ENCODE measurements around the gene C15orf39.

The C15orf39 gene

DNA sequence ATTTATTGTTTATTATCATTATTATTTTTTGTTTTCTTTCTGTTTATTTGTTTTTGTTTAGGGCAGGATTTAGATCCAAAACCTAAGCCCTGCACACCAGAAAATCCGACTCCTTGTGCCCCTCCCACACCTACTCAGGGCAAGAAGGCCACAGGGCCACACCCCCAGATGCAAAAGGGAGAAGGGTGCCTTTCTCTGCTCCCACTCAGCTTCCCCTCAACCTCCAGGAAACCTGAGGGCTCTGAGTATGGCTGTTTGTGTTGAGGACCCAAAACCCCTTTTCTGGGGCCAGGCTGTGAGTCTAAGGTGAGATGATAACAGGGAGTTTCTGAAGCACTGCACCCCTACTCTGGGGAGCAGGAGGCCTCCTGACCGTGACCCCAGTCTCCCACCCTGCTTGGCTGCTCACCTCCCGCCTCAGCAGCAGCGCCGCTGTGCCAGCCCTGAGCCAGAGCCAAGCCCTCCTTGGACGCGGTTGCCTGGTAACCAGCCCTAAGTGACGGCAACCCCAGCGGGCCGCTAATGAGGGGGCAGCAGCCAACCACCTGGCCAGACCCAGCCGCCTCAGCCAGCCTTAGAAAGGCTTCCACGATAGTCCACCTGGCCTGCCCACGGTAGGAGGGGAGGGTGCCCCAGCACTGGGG lies 6.4 kb upstream of the C15orf39 start:
- in situ Hi-C loops (cut with MboI; ENCODE audit: low sequenced_read_pairs) = no loop called here

DNA sequence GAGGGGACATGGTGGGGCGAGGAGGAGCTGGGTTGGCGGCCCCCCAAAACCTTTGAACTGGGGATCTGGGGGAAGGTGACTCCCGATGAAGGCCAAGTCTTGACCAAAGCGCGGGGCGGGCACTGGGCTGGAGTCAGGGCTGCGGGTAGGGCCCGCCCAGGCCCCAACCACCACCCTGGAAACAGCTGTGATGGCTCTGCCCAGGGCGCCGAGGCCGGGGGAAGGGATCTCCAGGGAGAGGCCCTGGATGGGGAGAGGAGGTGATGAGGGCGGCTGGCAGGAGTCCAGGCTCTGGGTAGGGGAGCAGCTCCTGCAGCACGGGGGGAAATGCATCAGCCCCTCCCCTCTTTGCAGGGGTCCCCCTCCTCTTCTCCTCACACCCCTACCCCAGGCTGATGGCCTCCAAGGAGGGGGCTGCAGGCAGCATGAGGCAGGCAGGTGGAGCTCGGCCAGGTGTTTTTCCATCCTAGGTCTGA lies 5.9 kb upstream of the C15orf39 start:
- in situ Hi-C loops (cut with MboI; ENCODE audit: low sequenced_read_pairs) = no loop called here

DNA sequence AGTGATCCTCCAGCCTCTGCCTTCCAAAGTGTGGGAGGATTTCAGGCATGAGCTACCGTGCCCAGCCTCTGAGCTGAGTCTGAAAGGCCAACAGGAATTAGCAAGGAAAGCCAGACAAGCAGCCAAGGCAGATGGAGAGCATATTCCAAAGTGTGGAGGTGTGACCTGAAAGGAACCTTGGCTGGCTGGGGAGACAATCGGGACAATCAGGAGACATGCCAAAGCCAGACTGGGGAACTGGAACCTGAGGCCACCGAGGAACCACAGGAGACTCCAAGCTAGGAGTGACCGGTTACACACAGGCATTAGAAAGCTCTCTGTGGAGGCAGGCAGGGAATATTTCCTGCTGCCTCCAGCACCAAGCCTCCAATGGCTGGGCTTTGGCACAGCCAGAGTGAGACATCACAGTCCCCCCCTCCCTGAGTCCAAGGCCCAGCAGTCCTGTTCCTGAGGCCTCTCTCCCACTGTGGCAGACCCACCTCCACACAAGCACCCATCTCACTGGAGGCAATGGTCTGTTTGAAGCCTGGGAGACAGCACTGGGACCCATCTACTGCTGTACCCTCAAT lies 4.5 kb upstream of the C15orf39 start:
- in situ Hi-C loops (cut with MboI; ENCODE audit: low sequenced_read_pairs) = no loop called here

DNA sequence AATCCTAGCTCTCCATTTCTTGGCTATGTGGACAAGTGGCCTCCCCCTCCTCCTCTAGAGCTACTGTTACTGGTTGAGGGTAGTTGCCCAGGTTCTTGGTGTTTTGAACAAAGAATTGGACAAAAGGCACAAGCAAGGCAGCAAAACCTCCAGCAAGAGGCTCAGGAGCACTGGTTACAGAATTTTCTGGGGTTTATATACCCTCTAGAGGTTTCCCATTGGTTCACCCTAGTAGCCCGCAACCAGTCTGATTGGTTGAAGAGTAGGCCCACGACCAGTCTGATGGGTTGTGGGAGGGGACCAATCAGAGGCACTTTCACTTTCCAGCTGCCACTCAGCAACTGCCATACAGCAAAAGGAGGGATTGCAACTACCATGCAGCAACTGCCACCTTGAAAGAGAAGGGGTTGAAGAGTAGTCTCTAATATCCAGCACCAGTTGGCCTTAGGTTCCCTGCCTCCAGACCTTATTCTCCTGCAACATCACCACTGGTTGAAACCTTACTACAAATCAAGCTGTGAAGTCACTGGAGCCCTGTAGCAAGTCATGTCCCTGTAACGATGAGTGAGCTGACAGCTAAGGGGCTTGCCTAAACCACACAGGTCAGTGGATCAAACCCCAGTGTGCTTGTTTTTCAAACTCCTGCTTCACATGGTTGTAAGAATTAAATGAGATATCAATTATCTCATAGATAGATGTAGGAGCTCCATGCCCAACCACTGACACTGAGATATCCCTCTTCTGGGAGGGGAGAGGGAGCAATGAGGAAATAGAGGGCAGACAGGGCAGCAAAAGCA lies 2.9 kb upstream of the C15orf39 start:
- in situ Hi-C loops (cut with MboI; ENCODE audit: low sequenced_read_pairs) = no loop called here

DNA sequence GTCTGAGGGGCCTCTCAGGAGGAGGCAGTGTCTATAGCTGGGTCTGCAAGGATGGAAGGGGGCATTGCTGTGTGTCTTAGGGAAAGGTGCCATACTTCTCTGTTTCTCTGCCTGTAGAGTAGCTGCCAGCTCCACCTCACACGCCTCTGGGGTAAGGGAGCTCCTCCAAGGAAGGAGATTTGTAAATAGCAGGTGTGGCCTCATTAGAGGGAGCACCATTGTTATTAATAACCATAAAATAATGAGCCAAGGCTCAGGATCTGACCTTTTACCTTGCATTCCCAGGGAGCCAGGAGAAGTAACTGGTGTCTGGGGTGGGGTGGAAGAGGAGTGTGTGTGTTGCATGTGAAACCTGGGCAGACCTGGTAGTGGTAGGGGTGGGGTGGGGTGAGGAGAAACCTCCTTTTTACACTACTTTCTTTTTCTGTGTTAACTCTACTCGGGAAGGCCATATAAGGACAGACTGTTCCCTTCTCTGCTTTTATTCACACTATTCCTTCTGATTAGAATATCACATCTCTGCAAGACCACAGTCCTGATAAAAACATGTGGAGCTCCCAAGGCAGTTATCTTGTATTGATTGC lies 2.2 kb upstream of the C15orf39 start:
- in situ Hi-C loops (cut with MboI; ENCODE audit: low sequenced_read_pairs) = no loop called here

DNA sequence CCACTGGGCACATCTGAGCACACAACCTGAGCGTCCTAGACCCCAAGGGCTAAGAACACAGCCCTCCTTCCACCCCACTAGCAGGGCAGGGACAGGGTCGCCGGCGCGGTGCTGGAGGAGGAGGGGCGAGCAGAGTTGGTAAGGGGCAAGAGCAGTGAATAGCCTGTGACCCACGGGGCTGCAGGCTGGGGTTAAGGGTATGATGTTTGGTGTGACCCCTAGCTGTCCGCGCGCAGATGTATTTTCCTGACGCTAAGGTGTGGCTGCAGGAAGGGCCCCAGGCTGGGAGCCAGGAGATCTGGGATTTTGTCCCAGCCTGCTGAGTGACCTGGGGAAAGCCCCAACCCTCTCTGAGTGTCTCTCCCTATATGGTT lies 1.3 kb upstream of the C15orf39 start:
- in situ Hi-C loops (cut with MboI; ENCODE audit: low sequenced_read_pairs) = loop anchor here (5.0 to 10.0 kb wide), 2 partner anchors 76 to 173 kb away; no protein-coding TSS in a partner anchor

DNA sequence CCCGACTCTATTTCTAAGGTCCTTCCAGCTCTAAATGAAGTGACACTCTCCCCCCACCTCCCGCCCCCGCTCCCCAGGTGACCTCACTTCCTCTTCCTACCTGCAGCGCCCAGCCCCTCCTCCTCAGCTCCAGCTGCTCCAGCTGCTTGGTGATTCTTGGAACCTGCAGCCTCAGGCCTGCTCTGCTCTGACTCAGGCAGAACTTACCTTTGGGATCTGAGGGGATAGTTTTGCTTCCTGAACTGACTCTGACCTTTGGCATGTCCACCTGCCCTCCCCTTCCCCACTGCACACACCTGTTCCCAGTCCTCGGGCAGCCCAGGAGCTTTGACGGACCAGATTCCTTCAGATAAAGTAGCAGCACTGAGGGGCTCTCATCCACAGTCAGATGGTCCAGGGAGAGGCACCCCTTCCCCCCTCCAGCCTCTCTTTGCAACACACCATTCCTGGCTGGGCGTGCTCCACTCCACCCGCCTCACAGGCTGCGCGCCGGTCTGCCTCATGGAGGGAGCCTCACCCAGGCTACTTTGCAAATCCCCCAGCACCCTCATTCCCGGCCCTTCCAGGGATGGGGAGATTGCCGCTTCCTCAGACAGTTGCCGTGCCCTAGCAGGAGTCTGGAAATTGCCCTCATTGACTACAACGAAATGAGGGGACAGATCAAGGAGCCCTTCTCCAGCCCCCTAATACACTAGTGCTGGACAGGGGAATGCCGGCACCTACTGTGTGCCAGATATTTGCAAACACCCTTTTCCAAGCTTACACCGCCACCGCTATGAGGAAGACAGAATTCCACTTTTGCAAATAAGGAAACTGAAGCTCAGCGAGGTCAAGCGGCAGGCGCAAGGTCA lies 692 bp upstream of the C15orf39 start:
- in situ Hi-C loops (cut with MboI; ENCODE audit: low sequenced_read_pairs) = loop anchor here (5.0 to 10.0 kb wide), 2 partner anchors 76 to 174 kb away; no protein-coding TSS in a partner anchor

DNA sequence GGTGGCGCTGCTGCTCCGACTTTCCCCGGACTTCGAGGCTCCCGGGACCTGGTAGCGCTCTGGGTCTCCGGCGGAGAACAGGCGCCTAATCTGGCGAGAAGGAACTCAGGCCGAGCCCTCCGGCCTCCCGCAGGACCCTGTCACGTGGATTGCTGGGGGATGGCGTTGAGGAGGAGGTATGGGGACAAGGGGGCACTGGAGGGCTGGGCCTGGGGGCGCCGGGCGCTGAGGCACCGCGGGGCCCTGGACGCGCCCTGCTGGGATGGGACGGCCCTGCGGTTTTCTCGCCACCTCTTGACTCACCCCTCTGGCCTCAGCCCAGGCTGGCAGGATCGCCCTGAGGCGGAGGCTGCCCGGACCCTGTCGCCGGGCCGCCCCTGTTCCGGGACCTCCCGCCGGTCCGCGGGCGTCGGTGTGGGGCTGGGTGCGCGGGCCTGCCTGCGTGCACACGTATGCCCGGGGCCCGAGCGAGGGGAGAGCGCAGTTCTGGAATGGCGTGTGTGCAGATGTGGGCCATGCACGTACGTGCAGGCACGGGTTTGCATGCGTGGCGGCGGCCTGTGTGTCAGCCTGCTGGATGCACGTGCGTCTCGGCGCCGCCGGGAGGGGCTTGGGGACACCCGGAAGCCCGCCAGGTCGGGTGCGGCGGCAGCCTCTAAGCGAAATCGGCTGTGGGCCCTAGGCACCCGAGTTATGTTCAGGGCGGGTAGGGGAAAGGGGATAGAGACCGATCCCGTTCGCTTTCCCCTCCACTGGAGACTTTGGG lies 752 bp downstream of the C15orf39 start:
- in situ Hi-C loops (cut with MboI; ENCODE audit: low sequenced_read_pairs) = loop anchor here (5.0 to 10.0 kb wide), 2 partner anchors 78 to 175 kb away; no protein-coding TSS in a partner anchor

DNA sequence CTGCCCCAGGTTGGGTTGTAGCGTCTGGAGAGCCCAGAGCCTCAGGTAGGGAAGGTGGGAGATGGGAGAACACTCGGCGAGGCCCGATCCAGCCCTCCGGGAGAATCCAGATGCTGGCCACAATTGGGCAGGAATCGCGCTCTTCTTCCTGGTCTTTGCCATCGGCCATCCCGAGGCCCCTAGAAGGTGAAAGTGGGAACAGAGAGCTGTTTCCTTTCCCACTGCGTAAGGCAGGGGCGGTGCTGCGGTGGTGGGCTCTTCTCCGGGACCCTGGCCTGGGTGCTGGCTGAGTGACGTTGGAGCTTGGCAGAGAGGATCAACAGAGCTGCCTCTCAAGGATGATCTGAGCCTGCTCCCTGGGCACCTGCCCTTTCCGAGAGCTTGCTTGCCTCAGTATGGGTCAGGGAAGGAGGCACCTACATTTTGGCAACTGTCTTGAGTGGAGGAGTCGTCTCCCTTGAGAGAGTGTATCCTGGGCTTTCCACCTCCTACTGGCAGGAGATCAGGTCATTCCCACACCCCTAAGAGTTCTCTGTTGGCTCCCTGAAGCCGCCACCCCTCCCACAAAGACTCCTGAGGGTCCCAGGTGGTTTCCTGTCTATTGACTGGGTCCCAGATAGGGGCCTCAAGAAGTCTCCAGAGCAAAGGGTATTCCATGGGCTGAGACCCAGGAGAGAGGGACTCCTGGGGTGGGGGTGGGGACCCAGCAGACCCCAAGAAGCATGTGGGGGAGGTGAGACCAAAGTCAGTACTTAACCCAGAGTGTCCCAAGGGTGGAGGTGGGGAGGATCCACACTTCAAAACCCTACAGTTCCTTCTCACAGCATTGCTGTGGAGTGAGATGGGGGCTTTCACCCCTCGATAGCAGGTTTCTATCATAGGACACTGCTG lies 1.6 kb downstream of the C15orf39 start:
- in situ Hi-C loops (cut with MboI; ENCODE audit: low sequenced_read_pairs) = loop anchor here (5.0 to 10.0 kb wide), 2 partner anchors 78 to 176 kb away; no protein-coding TSS in a partner anchor

DNA sequence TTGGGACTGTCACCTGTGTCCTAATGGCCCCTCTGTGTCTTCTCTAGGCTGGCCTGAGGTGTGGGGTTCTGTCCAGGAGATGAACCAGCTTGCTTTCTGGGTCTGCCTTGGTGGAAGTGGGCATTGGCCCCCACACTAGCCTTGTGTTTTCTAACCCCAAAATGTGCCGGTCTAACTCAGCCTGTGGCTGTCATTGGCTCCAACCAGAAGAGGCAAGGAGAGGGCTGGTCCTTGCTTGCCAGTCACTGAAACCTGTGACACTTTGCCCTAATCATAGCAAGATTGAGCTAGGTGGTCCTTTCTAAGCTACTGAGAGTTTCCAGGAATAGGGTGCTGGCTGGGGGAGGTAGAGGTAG lies 2.2 kb downstream of the C15orf39 start:
- in situ Hi-C loops (cut with MboI; ENCODE audit: low sequenced_read_pairs) = loop anchor here (5.0 to 10.0 kb wide), 2 partner anchors 79 to 177 kb away; no protein-coding TSS in a partner anchor

DNA sequence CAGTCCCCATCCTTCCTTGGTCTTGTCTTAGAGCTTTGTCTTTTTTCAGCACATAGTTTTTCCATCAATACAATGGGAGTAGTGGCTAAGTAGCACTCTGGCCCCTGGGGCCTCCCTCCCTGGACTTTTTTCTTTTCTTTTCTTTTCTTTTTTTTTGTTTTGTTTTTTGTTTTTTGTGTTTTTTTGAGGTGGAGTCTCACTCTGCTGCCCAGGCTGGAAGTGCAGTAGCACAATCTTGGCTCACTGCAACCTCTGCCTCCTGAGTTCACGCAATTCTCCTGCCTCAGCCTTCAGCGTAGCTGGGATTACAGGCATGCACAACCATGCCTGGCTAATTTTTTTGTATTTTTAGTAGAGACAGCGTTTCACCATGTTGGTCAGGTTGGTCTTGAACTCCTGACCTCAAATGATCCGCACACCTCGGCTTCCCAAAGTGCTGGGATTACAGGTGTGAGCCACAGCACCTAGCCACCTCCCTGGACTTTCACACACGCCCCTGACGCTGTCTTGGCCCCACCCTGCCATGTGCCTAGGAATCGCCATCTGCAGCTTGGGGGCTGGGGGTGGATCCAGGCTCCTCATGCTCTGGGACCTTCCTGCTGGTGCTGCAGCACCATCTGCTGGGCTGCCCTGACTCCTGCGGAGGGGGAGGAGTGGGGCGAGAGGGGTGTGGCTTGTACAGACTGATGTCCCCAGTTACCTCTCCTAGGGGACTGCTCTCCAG lies 2.8 kb downstream of the C15orf39 start:
- in situ Hi-C loops (cut with MboI; ENCODE audit: low sequenced_read_pairs) = loop anchor here (5.0 to 10.0 kb wide), 2 partner anchors 80 to 177 kb away; no protein-coding TSS in a partner anchor

DNA sequence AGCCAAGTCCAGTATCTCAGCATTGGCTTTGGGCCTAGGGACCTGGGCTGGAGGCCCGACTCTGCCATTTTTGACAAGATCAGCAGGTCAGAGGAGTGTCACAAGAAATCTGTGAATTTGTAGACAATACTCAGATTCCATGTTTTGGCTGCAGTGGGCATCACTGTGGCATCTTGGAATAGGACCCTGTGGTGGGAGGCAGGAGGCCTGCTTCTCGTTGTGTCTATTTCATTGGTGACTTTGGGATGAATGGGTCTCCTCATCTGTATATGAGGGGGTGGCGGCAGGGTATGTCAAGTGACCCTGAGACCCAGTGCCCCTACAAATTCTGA lies 3.3 kb downstream of the C15orf39 start:
- in situ Hi-C loops (cut with MboI; ENCODE audit: low sequenced_read_pairs) = loop anchor here (10.0 kb wide), 1 partner anchor 80 kb away; no protein-coding TSS in a partner anchor

DNA sequence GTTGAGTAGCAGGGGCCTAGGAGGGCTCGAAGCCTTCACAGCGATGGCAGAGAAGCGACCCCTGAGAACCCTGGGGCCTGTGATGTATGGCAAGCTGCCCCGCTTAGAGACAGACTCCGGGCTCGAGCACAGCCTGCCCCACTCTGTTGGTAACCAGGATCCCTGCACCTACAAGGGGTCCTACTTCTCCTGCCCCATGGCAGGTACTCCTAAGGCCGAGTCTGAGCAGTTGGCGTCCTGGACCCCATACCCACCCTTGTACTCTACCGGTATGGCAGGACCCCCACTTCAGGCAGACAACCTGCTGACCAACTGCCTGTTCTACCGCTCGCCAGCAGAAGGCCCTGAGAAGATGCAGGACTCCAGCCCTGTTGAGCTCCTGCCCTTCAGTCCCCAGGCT lies 4.3 kb downstream of the C15orf39 start:
- in situ Hi-C loops (cut with MboI; ENCODE audit: low sequenced_read_pairs) = loop anchor here (10.0 kb wide), 1 partner anchor 81 kb away; no protein-coding TSS in a partner anchor

DNA sequence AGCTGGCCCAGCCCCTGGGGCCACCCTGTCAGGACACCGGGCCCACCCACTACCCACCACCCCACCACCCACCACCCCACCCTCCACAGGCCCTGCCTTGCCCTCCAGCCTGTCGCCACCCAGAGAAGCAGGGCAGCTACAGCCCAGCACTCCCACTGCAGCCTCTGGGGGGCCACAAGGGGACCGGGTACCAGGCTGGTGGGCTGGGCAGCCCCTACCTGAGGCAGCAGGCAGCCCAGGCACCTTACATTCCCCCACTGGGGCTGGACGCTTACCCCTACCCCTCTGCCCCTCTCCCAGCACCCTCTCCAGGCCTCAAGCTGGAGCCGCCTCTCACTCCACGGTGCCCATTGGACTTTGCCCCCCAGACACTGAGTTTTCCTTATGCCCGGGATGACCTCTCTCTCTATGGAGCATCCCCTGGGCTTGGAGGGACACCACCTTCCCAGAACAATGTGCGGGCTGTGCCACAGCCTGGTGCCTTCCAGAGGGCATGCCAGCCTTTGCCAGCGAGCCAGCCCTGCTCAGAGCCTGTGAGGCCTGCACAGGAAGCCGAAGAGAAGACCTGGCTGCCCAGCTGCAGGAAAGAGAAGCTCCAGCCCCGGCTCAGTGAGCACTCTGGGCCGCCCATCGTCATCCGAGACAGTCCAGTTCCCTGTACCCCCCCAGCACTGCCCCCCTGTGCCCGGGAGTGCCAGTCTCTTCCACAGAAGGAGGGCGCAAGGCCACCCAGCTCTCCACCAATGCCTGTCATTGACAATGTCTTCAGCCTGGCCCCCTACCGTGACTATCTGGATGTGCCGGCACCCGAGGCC lies 5.3 kb downstream of the C15orf39 start:
- in situ Hi-C loops (cut with MboI; ENCODE audit: low sequenced_read_pairs) = loop anchor here (10.0 kb wide), 1 partner anchor 82 kb away; no protein-coding TSS in a partner anchor

DNA sequence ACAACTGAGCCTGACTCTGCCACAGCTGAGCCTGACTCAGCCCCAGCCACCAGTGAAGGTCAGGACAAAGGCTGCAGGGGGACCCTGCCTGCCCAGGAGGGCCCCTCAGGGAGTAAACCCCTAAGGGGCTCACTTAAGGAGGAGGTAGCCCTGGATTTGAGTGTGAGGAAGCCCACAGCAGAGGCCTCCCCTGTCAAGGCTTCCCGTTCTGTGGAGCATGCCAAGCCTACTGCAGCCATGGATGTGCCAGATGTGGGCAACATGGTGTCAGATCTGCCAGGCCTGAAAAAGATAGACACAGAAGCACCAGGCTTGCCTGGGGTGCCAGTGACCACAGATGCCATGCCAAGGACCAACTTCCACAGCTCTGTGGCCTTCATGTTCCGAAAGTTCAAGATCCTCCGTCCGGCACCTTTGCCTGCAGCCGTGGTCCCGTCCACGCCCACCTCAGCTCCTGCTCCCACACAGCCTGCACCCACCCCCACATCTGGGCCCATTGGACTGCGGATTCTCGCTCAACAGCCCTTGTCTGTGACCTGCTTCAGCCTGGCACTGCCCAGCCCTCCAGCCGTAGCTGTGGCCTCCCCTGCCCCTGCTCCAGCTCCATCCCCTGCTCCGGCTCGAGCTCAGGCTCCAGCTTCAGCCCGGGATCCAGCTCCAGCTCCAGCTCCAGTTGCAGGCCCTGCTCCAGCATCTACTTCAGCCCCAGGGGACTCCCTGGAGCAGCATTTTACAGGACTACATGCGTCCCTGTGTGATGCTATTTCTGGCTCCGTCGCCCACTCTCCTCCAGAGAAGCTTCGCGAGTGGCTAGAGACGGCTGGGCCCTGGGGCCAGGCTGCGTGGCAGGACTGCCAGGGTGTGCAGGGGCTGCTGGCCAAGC lies 6.2 kb downstream of the C15orf39 start:
- in situ Hi-C loops (cut with MboI; ENCODE audit: low sequenced_read_pairs) = loop anchor here (10.0 kb wide), 1 partner anchor 83 kb away; no protein-coding TSS in a partner anchor
